DOHH2 (cell line): ENCODE results near the gene CGNL1.

Experiments used
- H3F3A ChIP-seq: fragments of 200-600 bp; sonication (generic), shearing (Covaris generic); 2 replicates; pipeline ENCODE4 v1.6.0; 2016; ENCODE audit warnings: antibody characterized with exemption, mild to moderate bottlenecking; ENCODE audit not compliant: control insufficient read depth, insufficient read depth
- H3K27ac ChIP-seq: fragments of 200-600 bp; sonication (generic); 2 replicates; pipeline ENCODE4 v1.5.1; 2014; ENCODE audit warnings: low read depth, mild to moderate bottlenecking, low read length, moderate library complexity
- H3K27me3 ChIP-seq: fragments of 200-600 bp; sonication (generic); 2 replicates; pipeline ENCODE4 v1.6.1; 2014; ENCODE audit warnings: mild to moderate bottlenecking, low read length, mixed read lengths; ENCODE audit not compliant: control insufficient read depth
- H3K36me3 ChIP-seq: fragments of 200-600 bp; sonication (generic); 2 replicates; pipeline ENCODE4 v1.6.1; 2014; ENCODE audit warnings: mild to moderate bottlenecking, low read length, moderate library complexity, mixed read lengths; ENCODE audit not compliant: control insufficient read depth
- H3K4me1 ChIP-seq: fragments of 200-600 bp; sonication (generic); 2 replicates; pipeline ENCODE4 v1.6.1; 2014; ENCODE audit warnings: mild to moderate bottlenecking, low read length, mixed read lengths; ENCODE audit not compliant: control insufficient read depth
- H3K4me2 ChIP-seq: fragments of 200-600 bp; sonication (generic); 2 replicates; pipeline ENCODE4 v1.6.0; 2014; ENCODE audit warnings: mild to moderate bottlenecking, low read length, moderate library complexity
- H3K4me3 ChIP-seq: fragments of 200-600 bp; sonication (generic); 2 replicates; pipeline ENCODE4 v1.5.1; 2014; ENCODE audit warnings: mild to moderate bottlenecking, low read length, mixed read lengths
- H3K79me2 ChIP-seq: fragments of 200-600 bp; sonication (generic); 2 replicates; pipeline ENCODE4 v1.6.1; 2014; ENCODE audit warnings: mild to moderate bottlenecking, low read length, mixed read lengths; ENCODE audit not compliant: control insufficient read depth
- H3K9me2 ChIP-seq: fragments of 200-600 bp; sonication (generic); replicated peaks from 2 replicates; pipeline ENCODE4 v1.6.1; 2014; ENCODE audit warnings: mild to moderate bottlenecking, low read length, mixed read lengths; ENCODE audit not compliant: control insufficient read depth
- H3K9me3 ChIP-seq: fragments of 200-600 bp; sonication (generic); 2 replicates; pipeline ENCODE4 v1.6.1; 2014; ENCODE audit warnings: antibody characterized with exemption, low read length, mixed read lengths; ENCODE audit not compliant: control insufficient read depth, insufficient read depth
- H4K20me1 ChIP-seq: fragments of 200-600 bp; sonication (generic); 2 replicates; pipeline ENCODE4 v1.6.0; 2014; ENCODE audit warnings: low read depth, mild to moderate bottlenecking, antibody characterized with exemption, low read length, moderate library complexity; ENCODE audit not compliant: control insufficient read depth, insufficient read depth
- CTCF ChIP-seq: fragments of 200-600 bp; sonication (generic); IDR thresholded peaks from one replicate; pipeline ENCODE4 v1.5.1; 2014; ENCODE audit warnings: antibody characterized with exemption, mild to moderate bottlenecking, low read depth, low read length; ENCODE audit not compliant: poor library complexity, severe bottlenecking
- EZH2phosphoT487 ChIP-seq: fragments of 200-600 bp; sonication (generic); IDR thresholded peaks from 2 replicates; pipeline ENCODE4 v1.6.1; 2017; ENCODE audit warnings: borderline replicate concordance, mild to moderate bottlenecking, antibody characterized with exemption, low read length, moderate library complexity, mixed read lengths

Gene CGNL1

GRCh38 chr15:57432141-57432741 lies 55.9 kb downstream of the CGNL1 start:
- Histone ChIP-seq H3K4me3 (no peak overlapping the region), H3F3A (no peaks in the 10 kb centered on the region), H4K20me1 (no peaks in the 10 kb centered on the region), H3K79me2 (no peaks in the 10 kb centered on the region), H3K9me3 (no peaks in the 10 kb centered on the region), H3K27ac (no peak overlapping the region), H3K4me1 (no peaks in the 10 kb centered on the region), H3K36me3 (no peaks in the 10 kb centered on the region), H3K27me3 (peaks cover 14% of the 10 kb centered on the region; the same call in 1 of the 2 replicates), H3K4me2 (no peak overlapping the region), H3K9me2 (no peaks in the 10 kb centered on the region)
- TF ChIP-seq CTCF (no peak), EZH2phosphoT487 (no peak)

GRCh38 chr15:57436166-57436565 lies 59.9 kb downstream of the CGNL1 start:
- Histone ChIP-seq H3K4me3 (no peak overlapping the region), H3K4me1 (no peaks in the 10 kb centered on the region), H3K9me3 (no peaks in the 10 kb centered on the region), H4K20me1 (no peaks in the 10 kb centered on the region), H3K79me2 (no peaks in the 10 kb centered on the region), H3K4me2 (no peak overlapping the region), H3K36me3 (no peaks in the 10 kb centered on the region), H3K27ac (no peak overlapping the region), H3K27me3 (peaks cover 14% of the 10 kb centered on the region; the same call in 1 of the 2 replicates), H3K9me2 (no peaks in the 10 kb centered on the region), H3F3A (no peaks in the 10 kb centered on the region)
- TF ChIP-seq CTCF (no peak), EZH2phosphoT487 (no peak)

- Histone ChIP-seq H3K4me1 (no peaks in the 10 kb centered on the region), H3K79me2 (no peaks in the 10 kb centered on the region), H3K4me3 (no peak overlapping the region), H3K27me3 (peaks cover 14% of the 10 kb centered on the region; the same call in 1 of the 2 replicates), H3K9me2 (no peaks in the 10 kb centered on the region), H3K4me2 (no peak overlapping the region), H4K20me1 (no peaks in the 10 kb centered on the region), H3K36me3 (no peaks in the 10 kb centered on the region), H3K9me3 (no peaks in the 10 kb centered on the region), H3F3A (no peaks in the 10 kb centered on the region), H3K27ac (no peak overlapping the region)
- TF ChIP-seq EZH2phosphoT487 = no peak
- TF ChIP-seq CTCF = no peak
Observed at GRCh38 chr15:57436961-57437360, 60.7 kb downstream of the CGNL1 start.
